Suppressor macrophage (primary cell): ENCODE data around the gene SH3GLB2.
"Not testable (repeated sequence)": the region's sequence is repeated elsewhere in the genome, so short reads cannot be mapped to it uniquely, and the experiment has no call there.

Experiments
- DNase-seq, 4 experiments: peaks; one replicate each; pipeline ENCODE4 v3.0.0-alpha.2; 2020 to 2022

SH3GLB2 gene

DNA sequence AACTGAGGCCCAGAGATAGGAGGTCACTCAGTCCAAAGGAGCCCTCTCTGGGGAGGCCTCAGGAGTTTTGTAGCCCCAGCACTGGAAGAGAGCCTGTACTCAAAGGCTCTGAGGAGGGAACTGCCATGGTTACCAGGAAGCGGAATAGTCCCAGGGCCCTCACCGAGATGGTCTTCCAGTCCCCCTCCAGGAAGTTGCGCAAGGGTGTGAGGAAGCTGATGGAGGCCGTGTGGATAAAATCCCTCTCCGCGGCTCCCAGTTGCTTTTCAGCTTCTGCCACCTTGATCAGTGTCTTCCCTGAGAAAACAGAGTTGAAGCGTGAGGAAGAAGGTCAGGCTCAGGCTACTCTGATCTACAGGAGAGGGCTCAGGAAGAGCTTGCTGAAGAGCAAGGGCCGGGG, 13.5 kb downstream of the SH3GLB2 start:
- peak in 1 of 4 experiments; percentile 50 for DNase-seq

DNA sequence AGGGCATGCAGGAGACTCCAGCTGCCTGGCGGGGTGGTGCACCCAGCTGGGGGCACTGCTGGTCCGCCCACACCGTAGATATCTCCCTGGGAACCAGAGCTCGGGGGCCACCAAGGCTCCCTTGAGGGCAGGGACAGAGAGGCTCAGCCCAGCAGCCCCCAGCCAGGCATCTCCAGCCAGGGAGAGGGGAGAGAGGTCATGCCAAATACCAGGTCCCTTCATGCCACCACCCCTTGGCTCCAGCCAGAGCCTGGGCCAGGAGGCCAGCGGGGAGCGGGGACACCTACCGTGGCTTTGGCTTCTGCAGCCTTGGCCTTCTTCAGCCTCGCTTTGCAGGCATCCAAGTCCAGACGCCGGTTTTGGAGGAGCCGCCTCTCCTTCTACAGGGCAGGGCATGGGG, 14.0 kb downstream of the SH3GLB2 start:
- no peak for DNase-seq

DNA sequence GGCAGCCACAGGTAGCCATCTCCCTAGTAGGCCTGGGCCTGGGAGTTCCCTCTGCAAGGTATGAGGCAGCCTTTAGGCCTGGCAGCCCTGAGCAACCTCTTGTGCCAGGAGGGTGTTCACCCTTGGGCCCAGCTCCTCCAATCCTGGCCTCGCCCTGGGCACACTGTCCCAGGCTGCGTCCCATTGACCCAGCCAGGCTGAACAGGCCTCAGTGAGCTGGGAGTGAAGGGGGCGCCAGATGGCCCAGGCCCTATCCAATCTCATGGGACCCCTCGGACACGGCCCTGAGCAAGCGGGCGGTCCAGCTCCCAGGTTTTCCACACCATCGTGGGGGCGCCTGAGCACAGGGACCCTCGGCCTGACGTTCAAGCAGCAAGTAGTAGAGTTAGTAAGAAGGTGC, 14.5 kb downstream of the SH3GLB2 start:
- no peak for DNase-seq

DNA sequence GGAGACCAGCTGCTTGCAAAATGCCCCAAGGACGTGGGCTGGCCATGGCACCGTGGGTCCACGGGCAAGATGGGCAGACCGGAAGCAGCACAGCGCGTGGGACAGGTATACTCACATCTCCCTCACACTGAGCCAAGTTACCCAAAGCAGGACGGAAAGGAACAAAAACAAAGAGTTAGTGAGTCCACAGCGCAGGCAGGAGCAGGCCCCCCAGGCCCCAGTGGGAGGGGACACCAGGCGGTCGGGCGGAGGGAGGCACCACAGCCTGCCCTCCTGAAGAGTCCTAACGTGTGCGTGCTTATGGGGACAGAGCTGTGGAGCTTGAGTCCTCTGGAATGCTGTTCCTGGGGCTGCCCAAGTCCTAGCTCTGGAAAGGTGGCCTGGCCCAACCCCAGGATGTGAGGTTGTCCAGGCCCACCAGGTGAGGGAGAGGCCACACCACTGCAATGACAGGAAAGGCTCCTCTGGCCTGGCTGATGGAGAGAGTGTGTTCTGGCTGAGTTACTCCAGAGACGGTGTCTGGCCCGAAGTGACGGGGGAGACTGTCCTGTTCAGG, 15.2 kb downstream of the SH3GLB2 start:
- no peak for DNase-seq

DNA sequence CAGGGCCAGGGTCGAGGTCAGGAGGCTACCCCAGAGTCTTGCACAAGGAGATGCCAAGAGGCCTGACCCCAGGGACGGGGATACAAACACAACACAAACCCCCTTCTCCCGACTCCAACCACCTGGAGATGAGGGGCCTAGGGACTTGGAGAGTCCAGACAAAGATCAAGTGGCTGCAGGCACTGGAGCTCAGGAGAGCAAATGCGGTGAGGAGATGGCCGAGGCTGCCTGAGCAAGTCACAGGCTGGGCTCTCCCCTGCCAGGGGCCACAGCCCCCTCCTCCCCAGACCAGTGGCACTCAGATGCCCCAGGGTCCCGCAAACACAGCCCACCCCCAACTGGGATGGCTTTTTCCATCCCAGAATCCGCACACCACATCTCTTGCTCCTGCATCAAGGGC, 15.8 kb downstream of the SH3GLB2 start:
- no peak for DNase-seq

DNA sequence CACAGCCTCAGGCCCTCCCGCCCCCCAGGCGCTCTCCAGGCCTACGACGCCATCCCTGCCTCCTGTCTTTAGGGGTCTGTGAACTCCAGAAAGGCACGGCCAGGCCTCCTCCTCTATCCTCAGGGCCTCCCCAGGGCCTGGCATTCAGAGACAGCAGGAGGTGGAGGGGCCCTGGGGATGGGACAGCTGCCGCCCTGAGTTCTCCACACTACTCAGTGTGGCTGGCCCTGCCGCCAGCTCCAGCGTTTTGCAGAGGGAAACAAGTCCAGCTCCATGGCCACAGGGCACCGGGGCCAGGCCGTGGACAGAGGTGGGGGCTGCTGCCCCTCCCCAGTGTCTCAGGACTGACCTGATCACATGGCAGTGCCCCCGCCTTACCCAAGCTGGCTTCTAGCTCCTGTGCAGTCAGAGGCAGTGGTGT, 16.4 kb downstream of the SH3GLB2 start:
- no peak for DNase-seq

DNA sequence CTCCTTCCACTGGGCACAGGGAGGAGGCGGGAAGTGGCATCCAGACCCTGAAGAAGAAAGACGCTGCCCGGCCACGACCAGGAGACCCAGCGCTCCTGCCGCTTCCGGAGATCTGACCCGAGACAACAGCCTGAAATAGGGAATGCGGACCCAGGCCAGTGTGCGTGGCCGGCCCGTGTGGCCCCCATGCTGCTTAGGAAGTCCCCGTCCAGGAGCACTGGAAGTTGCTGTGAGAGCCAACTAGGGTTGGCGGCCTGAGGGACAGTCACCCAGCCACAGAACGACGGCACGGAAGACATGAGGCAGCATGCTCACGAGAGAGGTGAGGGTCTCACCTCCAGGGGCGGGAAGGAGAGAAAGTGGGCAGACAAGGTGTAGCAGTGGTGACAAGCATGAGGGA, 17.0 kb downstream of the SH3GLB2 start:
- no peak for DNase-seq

DNA sequence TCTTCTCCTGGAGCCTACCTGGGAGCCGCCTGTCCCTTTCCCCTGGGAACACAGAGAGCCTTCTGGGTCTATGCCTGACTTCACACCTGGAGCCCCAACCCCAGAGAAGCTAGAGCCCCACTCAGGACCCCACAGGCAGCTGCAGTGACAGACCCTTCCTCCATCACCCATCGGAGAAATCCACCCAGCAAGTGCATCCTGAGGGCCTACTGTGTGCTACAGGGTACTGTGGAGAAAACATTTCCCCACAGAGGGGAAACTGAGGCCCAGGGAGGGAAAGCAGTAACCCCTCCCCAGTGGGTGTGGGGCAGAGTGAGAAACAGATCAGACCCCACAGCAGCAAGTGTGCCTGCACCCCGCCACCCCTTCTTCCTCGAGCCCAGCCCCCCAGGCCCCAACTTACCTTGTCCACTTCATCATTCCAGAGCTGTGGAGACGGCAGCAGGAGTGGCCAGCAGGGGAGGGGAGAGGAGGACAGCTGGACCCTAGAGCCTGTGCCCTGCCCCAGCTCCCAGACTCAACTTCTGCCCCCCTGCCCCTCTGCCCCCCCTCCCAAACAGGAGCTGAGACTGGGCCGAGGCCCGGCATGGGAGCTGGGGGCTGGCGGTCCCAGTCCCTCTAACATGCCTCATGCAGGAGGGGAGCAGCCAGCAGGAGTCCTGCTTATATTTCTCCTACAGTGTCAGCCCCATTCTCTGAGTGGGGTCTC, 17.7 kb downstream of the SH3GLB2 start:
- no peak for DNase-seq

DNA sequence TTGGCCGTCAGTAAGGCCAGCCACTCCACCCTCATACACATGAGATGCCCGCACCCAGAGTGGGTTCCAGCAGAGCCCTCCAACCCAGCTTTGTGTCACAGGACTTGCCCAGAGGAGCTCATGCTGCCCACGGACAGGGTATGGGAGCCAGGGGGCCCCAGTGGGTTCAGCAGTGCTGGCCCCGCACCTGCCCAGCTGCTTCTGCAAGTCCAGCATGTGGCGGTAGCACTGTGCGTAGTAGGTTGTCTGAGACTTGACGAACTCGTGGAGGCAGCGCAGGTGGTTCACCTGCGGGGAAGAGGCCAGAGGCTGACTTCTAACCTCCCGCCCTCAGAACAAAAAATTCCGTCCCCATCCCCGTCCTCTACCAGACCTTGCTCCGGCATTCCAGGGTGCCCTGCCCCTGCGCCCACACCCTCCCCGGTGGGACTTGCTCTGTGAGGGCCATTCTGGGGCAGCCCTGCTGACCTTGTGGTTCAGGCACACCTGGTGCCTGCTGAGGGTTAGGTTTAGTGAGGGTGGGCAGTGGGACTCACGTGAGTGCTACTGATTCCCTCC, 18.5 kb downstream of the SH3GLB2 start:
- no peak for DNase-seq

DNA sequence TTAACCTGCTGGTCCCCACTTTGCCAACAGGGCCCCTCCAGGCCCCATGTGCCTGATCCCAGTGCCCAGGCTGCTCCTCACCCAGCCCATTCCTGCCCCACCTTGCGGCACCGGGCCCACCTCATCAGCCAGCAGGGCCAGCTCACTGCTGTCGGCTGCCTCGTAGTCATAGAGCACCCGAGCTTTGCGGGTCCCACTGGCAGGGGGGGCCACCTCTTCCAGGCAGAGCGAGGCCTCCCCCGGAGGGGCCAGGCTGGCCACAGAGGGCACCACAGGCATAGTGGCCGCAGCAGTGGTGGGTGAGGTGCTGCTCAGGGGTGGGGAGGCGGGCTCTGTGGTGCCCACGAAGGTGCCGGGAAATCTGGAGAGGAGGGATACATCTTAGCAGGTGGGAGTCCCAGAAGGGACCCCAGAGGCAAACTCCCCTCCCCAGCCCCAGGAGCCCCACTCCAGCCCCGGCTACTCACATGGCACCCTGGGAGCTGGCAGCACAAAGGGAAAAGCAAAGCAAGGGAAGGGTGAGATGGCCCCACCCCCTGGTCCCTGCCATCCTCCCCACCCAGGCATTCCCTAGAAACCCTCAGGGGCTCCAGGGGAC, 19.0 kb downstream of the SH3GLB2 start:
- no peak for DNase-seq

DNA sequence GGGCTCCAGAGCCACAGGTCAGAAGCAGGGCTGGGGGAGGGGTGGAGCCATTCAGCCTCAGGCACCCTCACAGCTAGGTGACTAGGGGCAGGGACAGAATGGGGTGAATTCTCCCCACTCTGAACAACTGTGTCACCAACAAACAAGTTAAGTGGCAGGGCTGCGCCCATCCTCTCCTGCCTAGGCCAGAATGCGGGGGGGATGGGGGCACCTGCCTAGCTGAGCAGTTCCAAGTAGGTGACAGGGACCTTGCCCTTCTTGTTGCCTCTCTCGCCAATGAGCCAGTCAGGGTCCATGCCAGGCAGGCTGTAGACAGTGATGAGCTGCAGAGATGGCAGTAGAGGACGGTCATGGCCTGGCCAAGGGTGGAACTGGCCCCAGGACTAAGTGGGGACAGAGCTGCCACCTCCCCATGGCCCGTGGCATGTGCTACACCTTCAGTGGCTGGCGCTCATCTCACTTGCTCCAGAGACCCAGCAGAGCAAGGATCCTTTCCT, 19.6 kb downstream of the SH3GLB2 start:
- no peak for DNase-seq

DNA sequence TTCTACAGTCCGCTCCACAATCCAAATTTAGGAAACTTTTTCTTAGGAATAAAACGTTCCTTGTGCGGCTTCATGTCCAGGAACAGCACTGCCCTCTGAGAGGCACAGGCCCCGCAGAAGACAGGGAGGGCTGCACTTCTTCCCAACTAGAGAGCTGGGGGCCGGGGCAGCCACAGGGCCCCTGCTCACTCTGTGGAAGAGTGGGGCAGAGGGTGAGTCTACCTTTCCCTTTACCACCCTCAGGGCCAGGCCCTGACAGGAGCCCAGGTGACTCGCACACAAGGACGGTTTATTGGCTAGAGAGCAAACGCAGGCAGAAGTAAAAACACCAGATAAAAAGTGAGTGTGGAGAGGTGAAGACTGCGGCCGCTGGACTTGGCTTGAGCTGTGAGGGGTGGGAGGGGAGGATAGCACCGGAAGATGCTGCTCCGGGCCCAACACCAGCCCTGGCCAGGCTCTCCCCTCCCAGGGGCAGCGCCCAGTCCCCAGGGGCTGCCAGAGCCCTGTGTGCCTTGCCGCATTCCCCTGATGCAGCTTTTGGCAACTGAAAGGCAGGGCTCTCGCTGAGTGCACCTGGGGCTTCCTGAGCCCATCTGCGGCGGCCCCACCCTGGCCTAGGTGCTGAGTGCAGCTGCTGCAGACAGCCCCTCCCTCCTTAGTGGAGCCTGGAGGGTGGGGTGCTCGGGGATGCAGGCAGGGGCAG, 20.2 kb downstream of the SH3GLB2 start:
- DNase-seq = no peak

DNA sequence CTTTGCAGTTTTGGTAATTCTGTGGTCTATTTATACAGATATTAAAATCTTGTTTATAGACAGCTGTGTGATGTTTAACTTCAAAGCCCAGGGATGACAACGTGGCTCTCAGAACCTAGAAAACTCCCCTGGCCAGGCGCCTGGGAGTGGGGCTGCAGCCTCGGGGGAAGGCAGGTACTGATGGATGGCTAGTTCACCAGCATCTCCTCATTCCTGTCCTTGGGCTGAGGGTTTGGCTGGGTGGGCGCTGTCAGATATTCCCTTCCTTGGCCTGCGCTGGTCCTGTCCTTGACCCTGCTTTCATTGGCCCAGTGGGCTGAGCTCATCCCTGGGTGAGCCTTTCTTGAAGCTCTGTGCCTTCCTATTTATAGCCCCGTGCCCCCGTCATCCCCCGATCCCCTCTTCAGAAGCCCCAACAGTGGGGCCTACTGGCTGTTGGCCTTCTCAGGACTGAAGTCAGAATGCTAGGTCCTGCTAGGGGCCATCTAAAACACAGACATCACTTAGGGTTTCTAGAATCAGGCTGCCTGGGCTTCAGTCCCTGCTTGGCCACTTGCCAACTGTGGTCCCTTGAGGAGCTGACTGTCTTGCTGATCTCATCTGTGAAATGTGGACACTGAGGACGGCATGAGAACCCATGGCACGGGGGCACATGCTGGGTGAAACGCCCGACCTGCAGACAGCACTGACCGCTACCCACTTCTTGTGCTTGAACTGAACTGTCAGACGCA, 20.9 kb downstream of the SH3GLB2 start:
- DNase-seq = no peak

DNA sequence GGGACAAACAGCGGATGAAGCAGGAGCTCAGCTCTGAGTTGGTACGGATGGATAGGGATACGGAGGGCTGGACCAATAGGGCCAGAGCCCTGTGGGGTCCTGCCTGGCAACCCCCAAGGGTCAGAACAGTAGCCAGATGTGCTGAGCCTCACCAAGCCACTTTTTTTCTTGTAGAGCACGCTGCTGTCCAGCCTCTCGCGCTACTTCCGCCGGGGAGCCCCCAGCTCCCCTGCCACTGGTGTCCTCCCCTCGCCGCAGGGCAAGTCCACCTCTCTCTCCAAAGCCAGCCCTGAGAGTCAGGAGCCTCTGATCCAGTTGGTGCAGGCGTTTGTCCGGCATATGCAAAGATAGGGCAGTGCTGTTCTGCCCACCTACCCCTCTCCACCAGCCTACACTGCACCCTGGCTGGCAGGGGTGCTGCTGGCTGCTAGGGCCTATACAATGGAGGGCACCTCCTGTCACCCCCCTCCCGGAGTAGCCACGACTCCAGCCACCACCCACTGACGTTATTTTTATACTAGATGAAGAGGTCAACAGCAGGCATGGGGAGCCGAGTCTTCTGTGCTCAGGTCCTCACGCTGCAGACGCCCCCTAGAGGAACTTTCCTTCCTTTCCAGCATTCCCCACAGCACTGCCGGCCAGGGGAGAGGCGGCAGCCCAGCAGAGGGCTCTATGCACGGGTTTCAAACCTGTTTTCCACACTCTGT, 21.6 kb downstream of the SH3GLB2 start:
- DNase-seq = peak; percentile 71 to 84 (median 78)

DNA sequence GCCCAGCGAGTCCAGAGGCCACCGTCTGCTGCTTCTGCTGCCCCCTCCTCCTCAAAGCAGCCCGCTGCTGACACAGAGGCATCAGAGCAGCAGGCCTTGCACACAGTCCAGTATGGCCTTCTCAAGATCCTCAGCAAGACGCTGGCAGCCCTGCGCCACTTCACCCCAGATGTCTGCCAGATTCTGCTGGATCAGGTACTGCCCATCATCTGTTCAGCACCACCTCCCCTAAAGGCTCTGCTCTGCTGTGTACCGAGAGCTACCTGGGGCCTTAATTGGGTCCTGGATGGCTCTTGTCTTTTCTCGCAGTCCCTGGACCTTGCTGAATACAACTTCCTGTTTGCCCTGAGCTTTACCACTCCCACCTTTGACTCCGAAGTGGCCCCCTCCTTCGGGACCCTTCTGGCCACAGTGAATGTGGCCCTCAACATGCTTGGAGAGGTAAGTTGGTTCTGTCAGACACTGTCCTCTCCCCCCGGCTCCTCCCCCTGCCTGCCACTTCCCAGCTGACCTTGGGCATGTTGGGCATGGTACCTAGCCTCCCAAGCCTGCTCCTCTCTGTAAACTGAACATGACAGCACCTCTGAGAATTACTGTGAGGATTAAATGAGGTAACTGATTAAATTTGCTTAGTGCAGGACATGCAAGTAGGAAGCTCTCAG, 22.7 kb downstream of the SH3GLB2 start:
- no peak for DNase-seq

DNA sequence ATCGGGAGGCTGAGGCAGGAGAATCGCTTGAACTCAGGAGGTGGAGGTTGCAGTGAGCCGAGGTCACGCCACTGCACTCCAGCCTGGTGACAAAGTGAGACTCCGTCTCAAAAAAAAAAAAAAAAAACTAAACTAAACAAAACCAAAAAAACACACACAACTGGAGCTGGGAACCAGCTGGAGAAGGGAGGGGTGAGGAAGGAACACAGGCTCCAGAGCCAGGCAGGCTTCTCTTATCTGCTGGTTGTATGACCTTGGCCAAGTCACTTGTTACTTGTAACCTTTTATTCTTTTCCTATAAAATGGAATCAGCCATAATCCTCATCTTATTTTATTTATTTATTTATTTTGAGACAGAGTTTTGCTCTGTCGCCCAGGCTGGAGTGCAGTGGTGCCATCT, 24.0 kb downstream of the SH3GLB2 start:
- DNase-seq = not testable (repeated sequence)

DNA sequence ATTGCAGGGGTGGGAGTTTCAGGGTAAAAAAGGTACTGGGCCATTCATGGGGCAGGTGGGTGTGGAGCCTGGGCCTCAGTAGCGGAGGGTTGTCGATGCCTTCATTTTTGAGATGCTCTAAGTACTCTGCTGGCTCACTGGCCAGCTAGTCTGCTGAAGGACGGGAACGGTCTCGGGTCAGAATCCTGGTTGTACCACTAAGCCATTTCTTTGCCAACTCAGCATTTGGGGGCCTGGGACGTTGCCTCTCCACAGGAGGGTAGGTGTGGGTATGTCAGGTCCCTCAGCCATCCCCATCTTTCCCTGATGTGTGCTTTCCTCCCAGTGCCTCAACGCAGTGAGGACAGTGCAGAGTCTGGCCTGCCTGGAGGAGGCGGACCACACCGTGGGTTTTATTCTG, 25.1 kb downstream of the SH3GLB2 start:
- DNase-seq = no peak

DNA sequence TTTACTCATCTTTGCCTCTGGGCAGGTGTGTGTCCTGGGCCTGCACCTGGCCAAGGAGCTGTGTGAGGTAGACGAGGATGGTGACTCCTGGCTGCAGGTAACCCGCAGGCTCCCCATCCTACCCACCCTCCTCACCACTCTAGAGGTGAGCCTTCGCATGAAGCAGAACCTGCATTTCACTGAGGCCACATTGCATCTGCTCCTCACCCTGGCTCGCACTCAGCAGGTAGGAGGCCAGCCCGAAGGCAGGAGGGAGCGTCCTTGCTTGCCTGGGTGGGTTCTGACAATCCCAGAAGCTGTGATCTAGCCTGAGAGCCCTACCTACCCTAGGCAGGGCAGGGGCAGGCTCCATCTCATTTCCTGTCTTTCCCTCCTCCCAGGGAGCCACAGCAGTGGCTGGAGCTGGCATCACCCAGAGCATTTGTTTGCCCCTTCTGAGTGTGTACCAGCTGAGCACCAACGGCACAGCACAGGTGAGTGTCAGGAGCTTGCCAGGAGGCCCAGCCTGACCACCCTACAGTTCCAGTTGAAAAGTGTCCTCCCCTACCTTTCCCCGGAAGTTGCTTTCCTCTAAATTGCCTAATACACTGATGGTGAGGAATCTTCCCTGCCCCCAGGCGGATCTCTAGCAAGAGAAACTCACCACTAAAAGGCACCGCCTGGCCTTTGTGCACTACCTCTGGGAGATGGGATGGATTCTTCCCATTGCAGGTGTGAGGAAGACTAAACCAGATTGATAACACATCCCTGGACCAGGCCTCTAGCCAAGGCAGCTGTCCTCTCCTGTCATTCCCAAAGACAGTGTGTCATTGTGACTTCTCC, 26.4 kb downstream of the SH3GLB2 start:
- no peak for DNase-seq

DNA sequence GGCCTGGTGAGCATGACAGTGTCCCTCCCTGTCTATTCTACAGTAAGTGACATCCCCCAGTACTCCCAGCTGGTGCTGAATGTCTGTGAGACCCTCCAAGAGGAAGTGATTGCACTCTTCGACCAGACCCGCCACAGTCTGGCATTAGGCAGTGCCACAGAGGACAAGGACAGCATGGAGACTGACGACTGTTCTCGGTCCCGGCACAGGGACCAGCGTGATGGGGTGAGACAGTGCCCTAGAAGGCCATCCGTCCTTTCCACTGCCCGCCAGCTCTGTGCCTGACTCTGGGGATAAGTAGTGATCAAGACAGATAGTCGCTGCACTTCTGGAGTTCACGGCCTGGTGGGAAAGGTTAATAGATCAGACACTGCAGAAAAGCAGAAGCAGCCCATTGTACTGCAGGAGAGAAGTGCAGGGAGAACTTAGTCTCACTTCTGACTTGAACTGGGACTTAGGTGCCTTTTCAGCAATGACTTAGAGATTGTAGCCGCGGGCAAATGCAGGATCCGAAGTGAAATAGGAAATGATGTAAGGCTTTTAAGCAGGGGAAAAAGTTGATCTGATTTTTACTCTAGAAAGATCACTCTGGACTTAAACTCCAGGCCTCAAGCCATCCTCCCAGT, 28.4 kb downstream of the SH3GLB2 start:
- peak in 1 of 4 experiments; percentile 26 for DNase-seq

DNA sequence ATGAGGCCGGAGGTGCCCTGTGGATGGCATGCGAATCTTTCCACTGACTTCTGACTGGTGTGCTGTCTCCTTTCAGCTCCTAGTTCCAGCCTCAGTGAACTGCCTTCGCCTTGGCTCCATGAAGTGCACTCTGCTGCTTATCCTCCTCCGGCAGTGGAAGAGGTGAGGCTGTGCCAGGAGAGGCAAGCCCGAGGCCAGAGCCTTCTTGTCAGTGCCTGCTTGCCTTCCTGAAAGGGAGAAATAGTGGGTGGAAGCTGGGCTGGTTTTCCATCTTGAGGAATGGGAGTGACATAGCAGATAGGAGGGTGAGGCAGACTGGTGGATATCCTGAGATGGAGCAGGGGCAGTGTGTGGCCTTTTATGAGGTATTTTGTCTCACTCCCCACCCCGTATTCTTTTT, 29.7 kb downstream of the SH3GLB2 start:
- DNase-seq = no peak
